ENCODE data around the gene UNC119B.

GRCh38 chr12:120710805-120711296 is 593 bp downstream of the UNC119B start:
- TF ChIP-seq CTCF (IDR thresholded peaks at IDR 0.05; ENCODE audit: insufficient read depth, low read length) (no peak), REST (IDR thresholded peaks at IDR 0.05; ENCODE audit: insufficient replicate concordance, low read depth) (no peak), POLR2AphosphoS5 (IDR thresholded peaks at IDR 0.05; ENCODE audit: low read depth) (no peak), GABPA (IDR thresholded peaks at IDR 0.05; ENCODE audit: low read depth) (no peak), SPI1 (IDR thresholded peaks at IDR 0.05; ENCODE audit: borderline replicate concordance, low read depth) (no peak)
